Tibial nerve (tissue), 4 donors: ENCODE data around the gene SFT2D2. TPM values are rescaled to one million over a fixed set of nuclear protein-coding genes. Genes with fewer than 3 reads are reported as not detected.

Source experiments
- DNase-seq, 2 donors: peaks; one replicate each; pipeline ENCODE4 v3.0.0-alpha.2; 2019; ENCODE audit warnings: low spot score in 2 of 2
- H3K27ac ChIP-seq, 4 donors: fragments of 200-600 bp; sonication (generic) in 3 of 4; one replicate each; pipeline ENCODE4 v1.5.1; 2017 to 2019; ENCODE audit warnings: mild to moderate bottlenecking in 1 of 4
- H3K27me3 ChIP-seq, 2 donors: fragments of 200-600 bp; sonication (generic) in 1 of 2; one replicate each; pipeline versions ENCODE4 v1.5.1 to v1.6.0; 2017 to 2019
- H3K36me3 ChIP-seq, 3 donors: fragments of 200-600 bp; sonication (generic); one replicate each; pipeline ENCODE4 v1.5.1; 2018 to 2019
- H3K4me1 ChIP-seq, 4 donors: fragments of 200-600 bp; sonication (generic) in 3 of 4; one replicate each; pipeline ENCODE4 v1.5.1; 2017 to 2019
- H3K4me3 ChIP-seq, 4 donors: fragments of 200-600 bp; sonication (generic) in 3 of 4; one replicate each; pipeline ENCODE4 v1.5.1; 2017 to 2019; ENCODE audit warnings: mild to moderate bottlenecking in 1 of 4, moderate library complexity in 1 of 4
- H3K9me3 ChIP-seq, 4 donors: fragments of 200-600 bp; sonication (generic) in 3 of 4; one replicate each; pipeline ENCODE4 v1.5.1; 2017 to 2019
- EP300 ChIP-seq, 2 donors: sonication (generic); formaldehyde crosslinking; IDR thresholded peaks; one replicate each; pipeline ENCODE4 v1.6.1; 2017; ENCODE audit warnings: antibody characterized with exemption in 2 of 2, mild to moderate bottlenecking in 1 of 2
- POLR2A ChIP-seq, 2 donors: fragments of 450-650 bp; IDR thresholded peaks; one replicate each; pipeline ENCODE4 v1.6.1; 2017; ENCODE audit warnings: antibody characterized with exemption in 2 of 2, mild to moderate bottlenecking in 2 of 2, moderate library complexity in 2 of 2
- WGBS, 2 donors: methylation state at CpG; one replicate each; pipeline ENCODE4 v1.1.5; 2018; 5-methylcytosine and 5-hydroxymethylcytosine counted together
- total RNA-seq, 4 donors: library from RNA; depleted of rRNA; stranded (reverse); fragments of >200 nt; gene quantifications; one replicate each; pipeline ENCODE4 v1.1.0, GENCODE V29; 2016
- TF ChIP-seq, protein P1 (sequence below), 5 experiments: fragments of 200-600 bp in 3 of 5; fragments of 450-650 bp in 2 of 5; sonication (generic) in 3 of 5; IDR thresholded peaks; one replicate each; pipeline ENCODE4 v1.5.1; 2016 to 2019; ENCODE audit warnings: antibody characterized with exemption in 5 of 5, mild to moderate bottlenecking in 3 of 5, moderate library complexity in 2 of 5

The SFT2D2 gene
- total RNA-seq, 4 donors from 2014 or later, result 34.5 to 43.8 (median 42.2) TPM

DNA sequence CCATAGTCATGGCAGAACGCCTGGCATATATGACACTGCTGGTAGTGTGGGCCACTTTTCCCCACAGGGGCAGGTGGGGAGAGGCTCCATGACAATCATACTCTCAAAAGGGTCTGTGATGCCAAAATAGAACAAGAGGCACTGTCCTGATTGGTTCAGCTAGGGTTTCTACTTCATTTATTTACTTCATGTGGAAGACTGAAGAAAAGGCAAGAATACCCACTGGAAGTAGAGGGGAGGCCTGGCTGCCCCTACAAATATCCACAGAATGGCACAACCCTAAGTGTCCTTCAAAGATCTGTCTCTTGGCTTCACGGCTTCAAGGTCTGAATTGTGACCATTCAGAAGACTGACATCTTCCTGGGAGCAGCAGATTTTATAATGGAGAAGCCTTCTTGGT lies 4.5 kb upstream of the SFT2D2 start:
- no peak overlapping the region for H3K27ac ChIP-seq
- H3K36me3 ChIP-seq, result no peaks in the 10 kb centered on the region
- TF ChIP-seq POLR2A (IDR thresholded peaks at IDR 0.05) (no peak), EP300 (IDR thresholded peaks at IDR 0.05) (no peak)
- TF ChIP-seq, protein P1, sequence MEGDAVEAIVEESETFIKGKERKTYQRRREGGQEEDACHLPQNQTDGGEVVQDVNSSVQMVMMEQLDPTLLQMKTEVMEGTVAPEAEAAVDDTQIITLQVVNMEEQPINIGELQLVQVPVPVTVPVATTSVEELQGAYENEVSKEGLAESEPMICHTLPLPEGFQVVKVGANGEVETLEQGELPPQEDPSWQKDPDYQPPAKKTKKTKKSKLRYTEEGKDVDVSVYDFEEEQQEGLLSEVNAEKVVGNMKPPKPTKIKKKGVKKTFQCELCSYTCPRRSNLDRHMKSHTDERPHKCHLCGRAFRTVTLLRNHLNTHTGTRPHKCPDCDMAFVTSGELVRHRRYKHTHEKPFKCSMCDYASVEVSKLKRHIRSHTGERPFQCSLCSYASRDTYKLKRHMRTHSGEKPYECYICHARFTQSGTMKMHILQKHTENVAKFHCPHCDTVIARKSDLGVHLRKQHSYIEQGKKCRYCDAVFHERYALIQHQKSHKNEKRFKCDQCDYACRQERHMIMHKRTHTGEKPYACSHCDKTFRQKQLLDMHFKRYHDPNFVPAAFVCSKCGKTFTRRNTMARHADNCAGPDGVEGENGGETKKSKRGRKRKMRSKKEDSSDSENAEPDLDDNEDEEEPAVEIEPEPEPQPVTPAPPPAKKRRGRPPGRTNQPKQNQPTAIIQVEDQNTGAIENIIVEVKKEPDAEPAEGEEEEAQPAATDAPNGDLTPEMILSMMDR (IDR thresholded peaks at IDR 0.05), result no peak
- no peak for DNase-seq
- WGBS, 2 donors, result 79 to 89% methylated on average over 2 of the region's 2 CpGs
- peaks cover 0 to 2% (median 0%) of the 10 kb centered on the region in 4 donors for H3K9me3 ChIP-seq
- peaks cover 0 to 5% (median 0%) of the 10 kb centered on the region in 4 donors for H3K4me1 ChIP-seq
- H3K4me3 ChIP-seq, result no peak overlapping the region
- no peaks in the 10 kb centered on the region for H3K27me3 ChIP-seq

DNA sequence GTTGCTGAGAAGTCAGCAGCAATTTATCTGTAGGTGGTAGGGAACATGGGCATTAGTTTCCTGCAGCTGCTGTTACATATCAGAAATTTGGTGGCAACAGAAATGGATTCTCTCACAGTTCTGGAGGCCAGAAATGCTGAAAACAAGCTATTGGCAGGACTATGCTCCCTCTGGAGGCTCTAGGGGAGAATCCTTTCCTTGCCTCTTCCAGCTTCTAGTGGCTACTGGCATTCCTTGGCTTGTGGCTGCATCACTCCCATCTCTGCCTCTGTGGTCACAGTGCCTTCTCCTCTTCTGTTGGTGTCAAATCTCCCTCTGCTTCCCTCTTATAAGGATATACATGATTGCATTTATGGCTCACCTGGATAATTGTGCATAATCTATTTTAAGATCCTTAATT lies 2.5 kb upstream of the SFT2D2 start:
- Histone ChIP-seq H3K4me1 (peaks cover 0 to 22% (median 12%) of the 10 kb centered on the region in 4 donors), H3K4me3 (no peak overlapping the region), H3K36me3 (no peaks in the 10 kb centered on the region), H3K27me3 (no peaks in the 10 kb centered on the region), H3K27ac (no peak overlapping the region), H3K9me3 (peaks cover 0 to 2% (median 0%) of the 10 kb centered on the region in 4 donors)
- DNase-seq, result no peak
- TF ChIP-seq EP300 (IDR thresholded peaks at IDR 0.05), result no peak
- TF ChIP-seq, protein P1 (IDR thresholded peaks at IDR 0.05), result no peak
- no peak for TF ChIP-seq POLR2A (IDR thresholded peaks at IDR 0.05)

DNA sequence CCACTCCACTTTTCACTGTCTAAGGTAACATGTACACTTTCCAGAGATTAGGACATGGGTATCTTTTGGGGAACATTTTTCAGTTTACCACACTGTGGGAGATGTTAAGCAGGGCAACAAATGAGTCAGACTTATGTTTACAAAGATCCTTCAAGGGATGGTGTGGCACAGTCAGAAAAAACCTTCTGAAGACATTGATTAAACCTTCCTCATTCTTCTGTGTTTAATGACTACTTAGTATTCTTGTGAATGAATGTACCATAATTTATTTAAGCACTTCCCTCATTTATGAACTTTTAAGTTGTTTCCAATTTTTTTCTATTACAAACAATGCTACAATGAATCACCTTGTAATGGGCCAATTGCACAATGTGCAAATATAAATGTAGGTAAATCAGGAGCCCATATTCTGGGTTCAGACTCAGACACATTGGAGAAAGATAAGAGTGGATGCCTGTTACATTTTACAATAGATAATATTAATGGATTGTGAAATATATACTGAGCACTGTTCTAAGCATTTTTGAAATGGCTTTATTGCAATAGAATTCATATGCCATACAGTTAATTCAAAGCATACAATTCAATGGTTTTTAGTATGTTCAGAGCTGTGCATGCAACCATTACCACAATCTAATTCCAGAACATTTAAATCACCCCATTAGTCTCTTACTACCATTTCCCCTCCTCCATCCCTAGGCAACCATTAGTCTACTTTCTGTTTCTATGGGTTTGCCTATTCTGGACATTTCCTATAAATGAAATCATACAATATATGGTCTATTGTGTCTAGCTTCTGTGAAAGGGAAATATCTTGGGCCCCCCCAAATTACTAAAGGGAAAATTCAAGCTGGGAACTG lies 1.9 kb upstream of the SFT2D2 start:
- no peak for DNase-seq
- no peaks in the 10 kb centered on the region for H3K27me3 ChIP-seq
- H3K27ac ChIP-seq, result no peak overlapping the region
- TF ChIP-seq POLR2A (IDR thresholded peaks at IDR 0.05), result no peak
- no peak for TF ChIP-seq EP300 (IDR thresholded peaks at IDR 0.05)
- TF ChIP-seq, protein P1 (IDR thresholded peaks at IDR 0.05), result no peak
- H3K4me1 ChIP-seq, result peaks cover 0 to 29% (median 19%) of the 10 kb centered on the region in 4 donors
- no peaks in the 10 kb centered on the region for H3K36me3 ChIP-seq
- no peak overlapping the region for H3K4me3 ChIP-seq
- peaks cover 0 to 2% (median 0%) of the 10 kb centered on the region in 4 donors for H3K9me3 ChIP-seq

DNA sequence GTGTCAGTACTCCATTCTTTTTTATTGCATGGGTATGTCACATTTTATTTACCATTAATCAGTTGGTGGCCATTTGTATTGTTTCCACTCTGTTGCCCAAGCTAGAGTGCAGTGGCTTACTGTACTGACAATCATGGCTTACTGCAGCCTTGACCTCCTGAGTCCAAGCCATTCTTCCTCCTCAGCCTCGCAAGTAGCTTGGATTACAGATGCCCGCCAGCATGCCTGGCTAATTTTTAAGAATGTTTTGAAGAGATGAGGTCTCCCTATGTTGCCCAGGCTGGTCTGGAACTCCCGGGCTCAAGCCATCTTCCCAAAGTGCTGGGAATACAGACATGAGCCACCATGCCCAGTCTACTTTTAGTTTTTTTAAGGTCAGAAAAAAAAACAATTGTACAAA lies 813 bp upstream of the SFT2D2 start:
- WGBS, 2 donors, result 88 to 95% methylated on average over 3 of the region's 3 CpGs
- peak overlapping the region in 1 of 4 donors; percentile 90 for H3K27ac ChIP-seq
- H3K27me3 ChIP-seq, result no peaks in the 10 kb centered on the region
- H3K9me3 ChIP-seq, result peaks cover 0 to 2% (median 0%) of the 10 kb centered on the region in 4 donors
- peaks cover 0 to 4% (median 0%) of the 10 kb centered on the region in 3 donors for H3K36me3 ChIP-seq
- TF ChIP-seq, protein P1 (IDR thresholded peaks at IDR 0.05), result no peak
- TF ChIP-seq EP300 (IDR thresholded peaks at IDR 0.05) (no peak), POLR2A (IDR thresholded peaks at IDR 0.05) (no peak)
- H3K4me3 ChIP-seq, result peak overlapping the region in 1 of 4 donors; percentile 74
- peaks cover 0 to 39% (median 27%) of the 10 kb centered on the region in 4 donors for H3K4me1 ChIP-seq
- DNase-seq, result no peak

DNA sequence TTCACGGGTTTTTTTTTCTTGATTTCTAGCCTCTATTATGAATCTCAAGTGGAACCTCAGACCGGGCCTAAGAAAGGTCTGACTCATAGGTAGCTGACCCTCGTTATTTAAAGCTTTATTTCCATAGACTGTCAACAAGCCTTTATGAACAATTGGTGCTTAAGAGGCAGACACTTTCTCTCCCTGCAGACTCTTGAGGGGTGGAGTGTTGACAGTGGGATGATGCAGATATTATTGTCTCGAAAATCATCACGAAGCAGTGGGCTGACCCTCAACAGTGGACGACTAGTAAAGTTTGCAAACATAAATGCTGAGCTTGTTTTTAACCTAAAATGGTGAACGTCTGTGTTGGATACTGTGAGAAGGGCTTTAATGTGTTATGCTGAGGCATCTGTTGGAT lies 1.8 kb downstream of the SFT2D2 start:
- WGBS, 2 donors, result 30 to 34% methylated on average over 7 of the region's 7 CpGs
- H3K27ac ChIP-seq, result peak overlapping the region; percentile 79 to 95 (median 91)
- peaks cover 0 to 2% (median 0%) of the 10 kb centered on the region in 4 donors for H3K9me3 ChIP-seq
- H3K4me1 ChIP-seq, result peaks cover 0 to 54% (median 27%) of the 10 kb centered on the region in 4 donors
- peaks cover 0 to 26% (median 5%) of the 10 kb centered on the region in 3 donors for H3K36me3 ChIP-seq
- no peaks in the 10 kb centered on the region for H3K27me3 ChIP-seq
- TF ChIP-seq, protein P1 (IDR thresholded peaks at IDR 0.05), result no peak
- no peak for TF ChIP-seq POLR2A (IDR thresholded peaks at IDR 0.05)
- TF ChIP-seq EP300 (IDR thresholded peaks at IDR 0.05), result no peak
- H3K4me3 ChIP-seq, result peak overlapping the region in 2 of 4 donors; percentile 74 to 96
- DNase-seq, result no peak
